Vein endothelial cell (primary cell): ENCODE measurements around the gene RNASE13. TPM values are rescaled to one million over a fixed set of nuclear protein-coding genes. Genes with fewer than 3 reads are reported as not detected.

Experiments
- total RNA-seq: library from RNA; depleted of rRNA; stranded (reverse); fragments of >200 nt; gene quantifications from 2 replicates; pipeline ENCODE4 v1.2.3, GENCODE V29; 2012

RNASE13 gene, protein sequence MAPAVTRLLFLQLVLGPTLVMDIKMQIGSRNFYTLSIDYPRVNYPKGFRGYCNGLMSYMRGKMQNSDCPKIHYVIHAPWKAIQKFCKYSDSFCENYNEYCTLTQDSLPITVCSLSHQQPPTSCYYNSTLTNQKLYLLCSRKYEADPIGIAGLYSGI
- not detected in 2 replicates for total RNA-seq

DNA sequence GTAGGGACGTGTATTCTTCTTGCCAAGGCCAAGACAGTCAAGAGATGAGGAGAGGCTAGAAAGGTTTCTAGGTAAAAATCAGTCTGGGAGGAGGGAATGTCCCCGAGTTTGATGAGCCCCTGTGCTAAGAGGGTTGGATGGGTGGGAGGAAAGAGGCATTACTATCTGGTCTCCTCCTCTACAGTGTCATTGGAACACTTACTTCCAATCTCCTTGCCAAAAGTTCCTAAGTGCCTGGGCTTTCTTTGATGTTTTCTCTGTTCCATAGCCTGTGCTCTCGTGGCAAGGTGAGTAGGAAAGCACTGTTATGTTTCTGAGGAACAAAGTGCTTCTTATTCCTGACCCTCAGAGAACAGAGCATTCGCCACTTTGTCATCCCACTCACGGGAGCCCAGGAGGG is at the start of gene RNASE13:
RNASE13 (minus strand) TSS at position 101 of the 400 bp plus-strand sequence. CDS start 519 bp downstream, outside the sequence.

DNA sequence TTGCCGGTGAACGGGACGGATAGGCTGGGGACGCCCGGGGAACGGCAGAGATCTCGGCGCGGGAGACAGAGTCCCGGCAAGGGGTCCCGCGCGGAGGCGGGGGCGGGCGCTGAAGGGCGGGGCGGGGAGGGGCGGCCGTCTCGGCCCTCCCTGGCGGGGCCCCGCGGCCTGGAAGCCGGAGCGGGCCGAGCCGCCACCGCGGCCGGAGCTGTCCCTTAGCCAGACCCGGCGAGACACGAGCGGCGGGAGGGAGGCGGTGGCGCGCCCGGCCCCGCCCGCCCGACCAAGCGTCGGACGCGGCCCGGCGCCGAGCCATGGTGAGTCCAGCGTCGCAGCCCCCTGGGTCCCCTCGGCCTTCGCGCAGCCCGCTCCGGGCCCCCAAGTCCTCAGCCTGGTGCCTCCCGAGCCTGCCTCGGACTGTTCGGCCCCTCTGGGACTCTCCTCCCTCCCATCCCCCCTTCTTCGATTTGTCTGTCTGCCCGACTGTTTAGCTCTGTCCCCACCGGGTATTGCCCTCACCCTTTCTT is 35.5 kb upstream of the RNASE13 start, which contains the start of gene ARHGEF40:
ARHGEF40 (plus strand) TSS at position 222 of the 527 bp plus-strand sequence; CDS start at position 315, 93 bp downstream.

DNA sequence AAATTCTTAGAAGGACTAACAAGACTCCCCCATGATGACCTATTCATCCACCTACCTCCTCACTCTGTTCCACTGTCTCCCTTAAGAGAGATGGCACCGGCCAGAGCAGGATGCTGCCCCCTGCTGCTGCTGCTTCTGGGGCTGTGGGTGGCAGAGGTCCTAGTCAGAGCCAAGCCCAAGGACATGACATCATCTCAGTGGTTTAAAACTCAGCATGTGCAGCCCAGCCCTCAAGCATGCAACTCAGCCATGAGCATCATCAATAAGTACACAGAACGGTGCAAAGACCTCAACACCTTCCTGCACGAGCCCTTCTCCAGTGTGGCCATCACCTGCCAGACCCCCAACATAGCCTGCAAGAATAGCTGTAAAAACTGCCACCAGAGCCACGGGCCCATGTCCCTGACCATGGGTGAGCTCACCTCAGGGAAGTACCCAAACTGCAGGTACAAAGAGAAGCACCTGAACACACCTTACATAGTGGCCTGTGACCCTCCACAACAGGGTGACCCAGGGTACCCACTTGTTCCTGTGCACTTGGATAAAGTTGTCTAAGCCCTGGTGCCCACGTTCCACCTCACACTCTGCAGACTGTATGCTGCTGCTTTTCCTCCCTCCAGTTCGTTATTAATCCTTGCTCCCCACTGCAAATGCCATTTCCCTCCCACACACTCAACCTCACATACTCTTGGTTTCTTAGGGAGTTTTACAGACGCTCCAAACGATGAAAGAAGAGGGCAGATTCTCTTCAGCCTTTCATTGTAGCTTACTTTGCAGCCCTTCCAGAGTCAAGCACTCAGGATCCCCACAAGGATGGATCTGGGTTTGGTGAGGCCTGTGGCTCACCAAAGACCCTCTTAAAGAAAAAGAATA is 23.4 kb upstream of the RNASE13 start, which contains the start of gene RNASE8:
RNASE8 (plus strand) TSS at position 20 of the 873 bp plus-strand sequence; CDS start at position 91, 71 bp downstream.

DNA sequence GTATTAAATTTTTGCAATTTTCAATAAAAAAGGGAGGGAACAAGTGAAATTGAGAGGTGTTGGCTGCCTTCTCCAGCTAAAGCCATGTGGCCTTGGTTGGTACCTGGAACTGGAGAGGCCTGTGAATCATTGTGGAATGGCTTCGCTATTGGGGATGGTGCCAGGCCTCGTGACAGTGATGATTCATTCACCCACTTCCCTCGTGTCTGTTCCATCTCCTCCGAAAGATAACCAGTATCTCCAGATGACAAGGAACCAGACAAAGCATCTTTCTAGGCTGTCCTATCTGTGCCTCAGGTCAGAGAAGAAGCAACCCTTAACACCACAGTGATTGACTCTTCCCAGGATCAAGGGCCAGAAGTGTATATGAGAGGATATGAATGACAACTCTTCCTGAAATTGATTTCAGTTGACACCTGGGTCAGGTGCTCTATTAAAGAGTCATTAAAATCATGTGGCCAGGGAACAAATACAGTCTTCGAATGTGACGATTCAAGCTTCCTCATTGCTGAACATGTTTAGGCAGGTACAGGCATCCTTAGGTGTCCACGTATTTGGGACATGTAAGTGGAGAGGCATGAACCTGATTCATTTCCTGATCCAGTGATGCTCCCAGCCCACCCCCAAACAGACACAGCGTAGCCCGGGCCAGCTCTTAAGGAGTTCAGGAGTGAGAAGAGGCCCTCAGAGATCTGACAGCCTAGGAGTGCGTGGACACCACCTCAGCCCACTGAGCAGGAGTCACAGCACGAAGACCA is 7.2 kb upstream of the RNASE13 start, which contains the start of gene RNASE7:
RNASE7 (plus strand) TSS at position 687 of the 758 bp plus-strand sequence. CDS start 631 bp downstream, outside the sequence.

DNA sequence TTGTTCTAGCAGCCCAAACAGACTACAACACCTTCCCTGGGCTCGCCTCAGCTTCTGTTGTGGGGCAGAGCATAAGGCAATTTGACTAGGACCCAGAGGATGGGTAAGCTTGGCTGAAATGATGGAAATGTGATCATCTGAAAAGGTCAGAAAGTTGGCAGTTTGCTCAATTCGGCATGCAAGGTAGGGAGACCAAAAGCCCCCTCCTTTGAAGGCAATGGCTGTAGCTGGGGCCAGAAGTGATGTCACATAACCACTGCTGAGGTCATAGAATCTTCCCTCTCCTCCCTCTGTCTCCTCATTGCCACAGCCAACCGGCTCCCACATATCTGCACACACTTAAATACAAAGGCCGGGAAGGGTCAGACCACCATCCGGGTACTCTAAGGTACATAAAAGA is 4.7 kb downstream of the RNASE13 start, which contains the start of gene TPPP2:
TPPP2 (plus strand) TSS at position 301 of the 400 bp plus-strand sequence. CDS start 365 bp downstream, outside the sequence.

DNA sequence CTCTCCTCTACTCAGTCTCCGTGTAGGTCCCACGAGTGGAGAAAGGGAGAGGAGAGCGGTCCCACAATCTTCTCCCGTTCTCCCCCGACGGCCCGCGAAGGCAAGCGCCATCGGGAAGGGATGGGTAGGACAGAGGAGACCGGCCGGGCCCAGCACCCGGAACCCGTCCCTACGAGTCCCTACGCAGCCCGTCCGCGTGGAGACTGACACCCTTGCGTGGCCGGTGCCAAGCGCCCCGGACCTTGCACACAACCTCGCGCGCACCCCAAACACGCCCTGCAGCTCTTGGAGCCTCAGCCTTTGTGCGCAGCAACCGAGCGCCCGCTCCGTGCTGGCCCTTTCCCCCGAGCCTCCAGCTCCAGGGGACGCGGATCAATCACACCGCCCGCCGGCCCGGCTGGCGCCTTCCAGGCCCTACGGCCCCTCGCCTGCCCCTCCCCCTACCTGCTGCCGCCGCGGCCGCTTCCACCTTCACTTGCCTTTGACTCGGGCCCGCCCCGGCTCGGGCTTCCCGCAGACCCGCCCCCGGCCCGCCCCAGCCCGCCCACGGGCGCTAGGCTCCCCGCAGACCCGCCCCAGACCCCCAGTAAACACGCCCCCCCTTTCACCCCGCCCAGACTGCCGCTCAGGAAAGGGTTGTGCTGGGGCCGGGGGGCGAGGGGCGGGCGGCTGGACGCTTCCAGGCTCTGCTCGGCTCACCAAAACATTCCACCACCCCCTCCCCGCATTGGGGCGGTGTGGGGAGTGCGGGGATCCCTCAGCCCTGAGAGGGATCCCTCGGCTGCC is 9.8 kb downstream of the RNASE13 start, which contains the start of gene NDRG2:
NDRG2 (minus strand) TSS at position 477 of the 786 bp plus-strand sequence. CDS start 1,746 bp downstream, outside the sequence.

DNA sequence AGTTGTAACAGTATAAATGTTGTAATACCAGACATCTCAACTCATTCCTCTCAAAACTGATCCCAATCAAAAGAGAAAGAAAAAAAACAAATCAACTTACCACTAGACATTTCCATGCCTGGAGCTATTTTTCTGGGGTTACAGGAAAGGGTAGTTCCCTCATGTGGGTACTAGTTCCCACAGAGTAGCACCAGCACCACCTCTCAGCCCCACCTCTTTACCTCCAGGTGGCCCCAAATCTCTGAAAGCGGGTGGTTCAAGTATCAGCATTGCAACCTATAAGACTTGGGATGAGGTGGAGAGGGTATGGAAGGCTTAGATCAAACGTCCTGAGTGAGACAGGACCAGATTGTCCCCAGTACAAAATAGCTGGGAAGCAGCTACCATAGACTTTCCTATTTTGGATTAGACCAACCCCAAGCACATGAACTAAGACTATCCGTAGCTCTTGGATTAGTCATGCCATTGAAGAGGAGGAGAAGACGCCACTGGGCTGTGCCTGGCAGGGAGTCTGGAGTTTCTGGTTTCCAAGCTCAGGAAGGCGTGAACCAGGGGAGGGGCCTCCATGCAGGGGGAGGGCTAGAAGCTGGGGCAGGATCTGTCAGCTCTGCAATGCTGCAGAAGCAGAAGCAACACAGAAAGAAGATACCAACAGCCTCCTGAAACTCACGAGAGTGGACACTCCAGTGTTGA is 35.8 kb downstream of the RNASE13 start, which contains the start of gene SLC39A2:
SLC39A2 (plus strand) TSS at position 620 of the 693 bp plus-strand sequence. CDS start 154 bp downstream, outside the sequence.

DNA sequence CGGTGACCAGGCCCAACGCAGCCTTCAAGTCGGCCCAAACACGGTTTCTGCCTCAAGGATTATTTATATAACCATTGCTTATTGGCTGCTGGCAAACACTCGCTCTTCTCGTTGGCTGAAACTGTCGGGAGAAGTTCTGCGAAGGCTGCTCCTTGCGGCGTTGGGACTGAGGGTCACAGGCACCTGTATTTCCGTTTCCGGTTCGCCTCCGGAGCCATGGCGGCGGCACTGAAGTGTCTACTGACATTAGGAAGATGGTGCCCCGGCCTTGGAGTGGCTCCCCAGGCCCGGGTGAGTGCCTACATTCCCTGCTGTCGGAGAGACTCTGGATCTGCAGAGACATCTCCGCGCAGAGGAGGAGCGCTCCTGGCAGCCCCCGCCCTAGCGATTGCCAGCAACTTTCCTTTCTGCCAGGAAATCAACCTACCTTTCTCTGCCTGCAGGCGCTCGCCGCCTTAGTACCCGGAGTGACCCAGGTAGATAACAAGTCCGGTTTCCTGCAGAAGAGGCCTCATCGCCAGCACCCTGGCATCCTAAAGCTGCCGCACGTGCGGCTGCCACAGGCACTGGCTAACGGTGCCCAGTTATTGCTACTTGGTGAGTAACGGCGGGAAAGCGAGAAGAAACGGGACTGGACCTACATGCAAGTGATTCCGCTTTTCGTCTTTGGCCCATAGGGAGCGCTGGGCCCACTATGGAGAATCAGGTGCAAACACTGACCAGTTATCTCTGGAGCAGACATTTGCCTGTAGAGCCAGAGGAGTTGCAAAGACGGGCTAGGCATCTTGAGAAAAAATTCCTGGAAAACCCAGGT is 44.6 kb downstream of the RNASE13 start, which contains the start of gene METTL17:
METTL17 (plus strand) TSS at position 194 of the 814 bp plus-strand sequence; CDS start at position 217, 23 bp downstream.

Other genes starting within 250 kb of the RNASE13 start
- 34.0 and 52.4 TPM in 2 replicates for gene RNASE1, start 232.0 kb downstream of the RNASE13 start, total RNA-seq
- gene RNASE3, start 143.4 kb downstream of the RNASE13 start, total RNA-seq = not detected in 2 replicates
- gene RNASE2, start 79.3 kb downstream of the RNASE13 start, total RNA-seq = not detected in 2 replicates
- gene METTL17, start 44.8 kb downstream of the RNASE13 start, total RNA-seq = 38.2 and 48.1 TPM in 2 replicates
- gene SLC39A2, start 35.5 kb downstream of the RNASE13 start, total RNA-seq = not detected in 2 replicates
- 0.29 TPM in 1 of 2 replicates, not detected in the other for gene NDRG2, start 9.7 kb downstream of the RNASE13 start, total RNA-seq
- not detected in 2 replicates for gene TPPP2, start 4.6 kb downstream of the RNASE13 start, total RNA-seq
- not detected in 2 replicates for gene RNASE7, start 7.6 kb upstream of the RNASE13 start, total RNA-seq
- not detected in 2 replicates for gene RNASE8, start 23.0 kb upstream of the RNASE13 start, total RNA-seq
- 2.9 and 4.6 TPM in 2 replicates for gene ARHGEF40, start 35.5 kb upstream of the RNASE13 start, total RNA-seq
- 8.1 and 10.8 TPM in 2 replicates for gene ZNF219, start 63.8 kb upstream of the RNASE13 start, total RNA-seq
- gene TMEM253, start 66.3 kb upstream of the RNASE13 start, total RNA-seq = not detected in 2 replicates
- gene OR5AU1, start 121.3 kb upstream of the RNASE13 start, total RNA-seq = not detected in 2 replicates
- gene HNRNPC, start 234.6 kb upstream of the RNASE13 start, total RNA-seq = 625 and 850 TPM in 2 replicates
- gene RPGRIP1, start 245.3 kb upstream of the RNASE13 start, total RNA-seq = not detected in 2 replicates